Stimulated activated naive CD8-positive, alpha-beta T cell treated with anti-CD3 and anti-CD28 coated beads, Interleukin-15, amount 100 ng/mL, for 72 hours (primary cell): ENCODE measurements around the gene ENTREP3.

Experiments
- ATAC-seq: fragments of 150-1000 bp; cut with Tn5 transposase; 2 replicates; pipeline ENCODE4 v1.10.0; 2021; ENCODE audit warnings: mild to moderate bottlenecking, moderate library complexity
- DNase-seq, 2 donors: peaks; one replicate each; pipeline ENCODE4 v3.0.0; 2021 to 2022
- H3K27ac Mint-ChIP-seq, 2 donors: one replicate each; pipeline ENCODE4 v1.8.0; 2022; ENCODE audit warnings: mild to moderate bottlenecking in 2 of 2, mixed read lengths in 2 of 2, moderate library complexity in 2 of 2
- H3K27me3 Mint-ChIP-seq: one replicate; pipeline ENCODE4 v1.8.0; 2022; ENCODE audit warnings: mixed read lengths
- H3K4me1 Mint-ChIP-seq: one replicate; pipeline ENCODE4 v1.8.0; 2022; ENCODE audit warnings: mild to moderate bottlenecking, mixed read lengths
- H3K4me3 Mint-ChIP-seq, 2 donors: one replicate each; pipeline ENCODE4 v1.8.0; 2022; ENCODE audit warnings: mild to moderate bottlenecking in 2 of 2, mixed read lengths in 2 of 2, moderate library complexity in 1 of 2
- H3K9me3 Mint-ChIP-seq, 2 donors: one replicate each; pipeline ENCODE4 v1.8.0; 2022; ENCODE audit warnings: mixed read lengths in 2 of 2

ENTREP3 gene

GRCh38 chr1:155285631-155286044 is 30.4 kb upstream of the ENTREP3 start:
- DNase-seq, result no peak
- no peak for ATAC-seq
- Mint-ChIP-seq H3K4me1 (no peaks in the 10 kb centered on the region), H3K4me3 (no peak overlapping the region), H3K9me3 (no peaks in the 10 kb centered on the region), H3K27ac (no peak overlapping the region), H3K27me3 (peaks cover 8% of the 10 kb centered on the region)

GRCh38 chr1:155285063-155285462 is 29.8 kb upstream of the ENTREP3 start:
- DNase-seq, result no peak
- no peak for ATAC-seq
- H3K27me3 Mint-ChIP-seq, result peaks cover 3% of the 10 kb centered on the region

GRCh38 chr1:155284476-155284875 is 29.2 kb upstream of the ENTREP3 start:
- DNase-seq (no peak), ATAC-seq (no peak)
- H3K9me3 Mint-ChIP-seq, result no peaks in the 10 kb centered on the region
- H3K4me3 Mint-ChIP-seq, result no peak overlapping the region
- no peaks in the 10 kb centered on the region for H3K4me1 Mint-ChIP-seq
- H3K27me3 Mint-ChIP-seq, result no peaks in the 10 kb centered on the region
- H3K27ac Mint-ChIP-seq, result no peak overlapping the region

More at GRCh38 chr1:155285063-155285462, 29.8 kb upstream of the ENTREP3 start:
- Mint-ChIP-seq H3K4me1 (no peaks in the 10 kb centered on the region), H3K4me3 (no peak overlapping the region), H3K27ac (no peak overlapping the region), H3K9me3 (no peaks in the 10 kb centered on the region)

- Mint-ChIP-seq H3K4me1 (peaks cover 10% of the 10 kb centered on the region), H3K9me3 (no peaks in the 10 kb centered on the region), H3K27me3 (no peaks in the 10 kb centered on the region), H3K4me3 (no peak overlapping the region), H3K27ac (no peak overlapping the region)
- no peak for DNase-seq
- ATAC-seq, result no peak
Measured at GRCh38 chr1:155282488-155283091, 27.3 kb upstream of the ENTREP3 start.

- Mint-ChIP-seq H3K4me1 (peaks cover 29% of the 10 kb centered on the region), H3K27ac (no peak overlapping the region), H3K4me3 (no peak overlapping the region), H3K27me3 (no peaks in the 10 kb centered on the region), H3K9me3 (no peaks in the 10 kb centered on the region)
- no peak for ATAC-seq
- DNase-seq, result no peak
Measured at GRCh38 chr1:155279268-155279667, 24.0 kb upstream of the ENTREP3 start.

DNA sequence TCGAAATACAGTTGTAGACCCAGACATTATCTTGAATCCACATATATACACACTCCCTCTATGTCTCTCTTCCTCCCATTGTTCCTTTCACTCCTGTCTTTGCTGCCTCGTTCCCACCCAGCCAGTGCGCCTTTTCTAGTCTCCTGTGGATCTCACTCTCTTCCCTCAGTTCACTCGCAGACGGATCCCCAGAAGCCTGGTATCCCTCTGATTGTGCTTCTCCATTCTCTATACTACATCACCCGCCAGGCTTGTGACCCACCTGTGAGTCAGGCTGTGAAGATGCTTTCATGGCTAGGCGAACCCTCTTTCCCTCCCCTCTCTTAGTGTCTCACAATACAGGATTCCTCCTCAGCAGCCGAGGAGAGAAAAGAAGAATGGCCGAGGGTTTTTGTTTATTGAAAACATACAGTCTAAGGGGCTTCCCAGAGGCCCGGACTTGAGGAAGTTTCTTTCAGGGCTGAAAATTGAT is 23.4 kb upstream of the ENTREP3 start:
- Mint-ChIP-seq H3K27me3 (no peaks in the 10 kb centered on the region), H3K4me1 (peaks cover 32% of the 10 kb centered on the region), H3K4me3 (peak overlapping the region in 1 of 2 donors; percentile 7), H3K9me3 (no peaks in the 10 kb centered on the region), H3K27ac (no peak overlapping the region)
- no peak for ATAC-seq
- no peak for DNase-seq

GRCh38 chr1:155277902-155278688 is 22.8 kb upstream of the ENTREP3 start:
- Mint-ChIP-seq H3K27me3 (no peaks in the 10 kb centered on the region), H3K9me3 (no peaks in the 10 kb centered on the region), H3K4me3 (peak overlapping the region; percentile 81 to 88), H3K27ac (no peak overlapping the region), H3K4me1 (peaks cover 36% of the 10 kb centered on the region)
- DNase-seq (peak; percentile 63 to 64), ATAC-seq (peak; percentile 42)

GRCh38 chr1:155277070-155277901 is 22.0 kb upstream of the ENTREP3 start, which contains the start of gene HCN3:
HCN3 (plus strand) TSS chr1:155277463; CDS start chr1:155277591, 128 bp downstream.
- H3K4me3 Mint-ChIP-seq, result peak within 1 kb of the TSS; percentile 81 to 88
- peak; percentile 68 for ATAC-seq
- no peaks in the 10 kb centered on the region for H3K9me3 Mint-ChIP-seq
- peaks cover 42% of the 10 kb centered on the region for H3K4me1 Mint-ChIP-seq
- peak; percentile 89 to 92 for DNase-seq
- no peaks in the 10 kb centered on the region for H3K27me3 Mint-ChIP-seq
- peak within 1 kb of the TSS in 1 of 2 donors; percentile 58 for H3K27ac Mint-ChIP-seq

DNA sequence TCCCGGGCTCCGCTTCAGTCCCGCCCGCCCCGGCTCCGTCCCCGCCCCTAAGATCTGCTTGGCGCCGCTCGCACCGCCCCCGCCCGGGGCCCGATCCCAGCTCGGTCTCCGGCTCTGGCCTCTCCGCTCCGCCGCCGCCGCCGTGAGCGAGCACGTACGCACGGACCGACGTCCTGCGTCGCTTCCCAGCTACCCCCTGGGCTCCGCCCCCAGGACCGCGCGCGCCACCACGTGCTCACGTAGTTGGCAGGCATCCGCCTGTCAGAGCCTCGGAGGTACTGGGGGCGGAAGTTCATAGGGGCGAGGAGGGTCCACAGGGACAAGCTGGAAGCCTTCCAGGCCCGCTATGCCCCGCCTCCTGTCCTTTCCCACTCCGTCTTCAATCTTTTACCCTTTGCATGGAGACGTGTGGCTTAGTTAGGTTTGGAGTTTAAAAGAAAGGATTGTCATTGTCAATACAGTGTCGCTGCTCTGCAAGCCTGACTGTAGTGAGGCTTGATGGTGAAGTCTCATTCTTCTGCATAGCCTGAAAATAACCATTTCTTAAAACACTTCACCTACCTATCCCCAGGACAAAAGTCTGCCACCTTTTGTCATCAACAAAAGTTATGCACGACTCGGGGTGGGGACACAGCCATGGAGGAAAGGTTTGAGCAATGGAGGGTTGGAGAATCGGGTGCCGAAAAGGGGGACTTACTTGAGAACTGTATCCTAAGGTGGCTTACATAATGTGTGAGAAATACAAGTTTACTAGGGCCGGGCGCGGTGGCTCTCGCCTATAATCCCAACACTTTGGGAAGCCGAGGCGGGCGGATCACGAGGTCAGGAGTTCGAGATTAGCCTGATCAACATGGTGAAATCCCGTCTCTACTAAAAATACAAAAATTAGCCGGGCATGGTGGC is 18.3 kb upstream of the ENTREP3 start, which contains the start of gene CLK2:
TSS of gene CLK2 (minus strand) at position 162 of the 903 bp plus-strand sequence. CDS start 2,527 bp downstream, outside the sequence.
- H3K4me1 Mint-ChIP-seq, result peaks cover 56% of the 10 kb centered on the region
- H3K4me3 Mint-ChIP-seq, result peak within 1 kb of the TSS; percentile 86 to 92
- H3K9me3 Mint-ChIP-seq, result no peaks in the 10 kb centered on the region
- H3K27me3 Mint-ChIP-seq, result no peaks in the 10 kb centered on the region
- DNase-seq (peak; percentile 94 to 96), ATAC-seq (peak; percentile 94)
- H3K27ac Mint-ChIP-seq, result peak within 1 kb of the TSS; percentile 90

DNA sequence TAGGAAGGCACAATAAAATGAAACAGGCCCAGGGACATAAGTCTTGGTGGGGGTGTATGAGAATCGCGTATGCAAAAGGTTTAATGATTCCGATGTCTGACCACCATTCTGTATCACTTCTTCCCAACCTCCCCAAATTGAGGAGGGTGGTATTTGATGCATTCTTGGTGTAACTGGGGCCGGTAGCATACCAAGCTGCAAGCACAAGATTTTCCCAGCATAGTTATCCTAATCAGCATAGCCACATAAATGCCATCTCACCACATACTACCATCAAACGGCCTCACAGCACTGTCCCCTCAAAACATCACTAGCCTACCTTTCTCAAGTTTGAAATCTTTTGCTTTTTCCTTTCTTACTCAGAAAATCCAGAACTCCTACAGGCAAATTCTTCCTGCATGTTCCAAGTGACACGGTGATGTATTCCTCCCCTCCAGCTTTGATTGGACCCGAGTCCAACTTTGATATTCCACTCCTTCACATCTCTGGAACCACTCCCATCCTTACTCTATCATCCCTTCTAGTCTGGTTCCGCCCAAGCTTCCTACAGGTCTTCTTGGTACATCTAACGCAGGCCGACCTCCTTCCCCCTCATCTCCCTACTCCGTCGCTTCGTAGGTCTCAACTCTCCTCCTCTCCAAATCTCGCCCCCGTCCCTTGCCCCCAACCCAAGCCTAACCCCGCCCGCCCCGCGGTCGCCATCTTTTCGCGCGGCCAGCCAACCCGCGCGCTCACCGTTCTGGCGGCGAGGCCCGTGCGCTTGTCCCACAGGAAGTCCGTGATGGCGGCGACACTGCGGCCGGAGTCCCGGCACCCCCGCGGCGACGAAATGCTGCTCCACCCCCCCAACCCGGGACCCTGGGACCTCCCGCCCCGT is 17.4 kb upstream of the ENTREP3 start:
- Mint-ChIP-seq H3K9me3 (no peaks in the 10 kb centered on the region), H3K27me3 (no peaks in the 10 kb centered on the region), H3K4me1 (peaks cover 49% of the 10 kb centered on the region), H3K4me3 (peak overlapping the region; percentile 86 to 92), H3K27ac (peak overlapping the region; percentile 81 to 90)
- ATAC-seq (peak; percentile 56), DNase-seq (no peak)

DNA sequence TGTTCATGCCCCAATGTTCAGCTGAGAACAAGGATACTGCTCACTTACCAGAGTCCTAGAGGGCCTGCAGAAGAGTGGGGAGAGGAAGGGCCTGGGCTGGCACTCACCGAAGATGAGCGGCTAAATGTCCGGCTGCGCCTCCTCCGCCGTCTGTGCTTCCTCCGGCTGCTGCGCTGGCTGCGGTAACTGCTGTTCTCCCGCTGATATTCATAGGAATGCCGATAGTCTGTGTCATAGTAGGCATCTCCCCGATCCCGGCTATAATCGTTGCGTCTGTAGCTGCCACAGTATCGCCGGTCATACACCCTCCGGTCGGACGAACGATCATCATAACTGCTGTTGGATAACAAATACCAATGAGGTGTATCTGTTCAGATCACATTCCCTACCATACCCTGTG is 14.1 kb upstream of the ENTREP3 start:
- Mint-ChIP-seq H3K4me1 (peaks cover 30% of the 10 kb centered on the region), H3K27me3 (no peaks in the 10 kb centered on the region), H3K9me3 (no peaks in the 10 kb centered on the region), H3K4me3 (no peak overlapping the region), H3K27ac (no peak overlapping the region)
- no peak for ATAC-seq
- no peak for DNase-seq

DNA sequence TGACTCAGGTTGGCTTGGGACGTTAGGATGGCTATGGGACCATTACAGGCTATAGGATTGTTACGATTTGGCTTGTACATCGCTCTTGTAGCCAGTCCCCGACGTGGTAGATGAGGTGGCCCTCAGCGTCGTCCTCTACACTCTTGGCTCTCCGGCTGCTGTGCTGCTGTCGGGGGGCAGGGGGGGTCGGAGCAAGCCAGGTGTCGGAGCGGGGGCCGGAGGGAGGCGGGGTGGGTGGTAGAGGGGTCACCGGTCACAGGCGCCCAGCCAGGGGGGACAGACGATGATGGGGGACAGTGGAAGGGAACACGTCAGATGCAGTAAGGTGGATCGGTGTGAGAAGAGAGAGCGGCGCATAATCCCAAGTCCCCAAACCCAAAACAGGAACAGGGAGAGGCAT is 13.3 kb upstream of the ENTREP3 start:
- Mint-ChIP-seq H3K27me3 (no peaks in the 10 kb centered on the region), H3K4me1 (peaks cover 26% of the 10 kb centered on the region), H3K27ac (no peak overlapping the region), H3K4me3 (no peak overlapping the region), H3K9me3 (no peaks in the 10 kb centered on the region)
- DNase-seq (no peak), ATAC-seq (no peak)

DNA sequence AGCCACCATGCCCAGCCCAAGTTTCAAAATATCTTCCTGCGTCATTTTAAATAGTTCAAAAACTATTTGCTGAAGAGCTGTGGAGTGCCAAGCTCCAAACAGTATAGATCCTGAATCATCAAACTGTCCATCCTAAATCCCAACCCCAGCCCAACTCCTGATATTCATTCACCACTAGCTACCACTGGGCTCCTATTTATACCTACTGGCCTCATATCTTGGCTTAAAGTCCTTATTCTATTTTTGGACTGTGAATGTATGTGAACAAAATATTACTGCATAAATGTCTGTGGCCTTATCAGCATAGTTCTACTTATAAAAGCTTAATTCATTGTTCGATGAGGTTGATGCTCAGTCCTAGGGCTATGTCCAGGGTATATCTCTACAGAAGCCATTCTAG is 12.1 kb upstream of the ENTREP3 start:
- ATAC-seq (no peak), DNase-seq (no peak)
- no peak overlapping the region for H3K4me3 Mint-ChIP-seq
- H3K9me3 Mint-ChIP-seq, result no peaks in the 10 kb centered on the region
- H3K27ac Mint-ChIP-seq, result no peak overlapping the region
- H3K4me1 Mint-ChIP-seq, result peaks cover 28% of the 10 kb centered on the region
- H3K27me3 Mint-ChIP-seq, result no peaks in the 10 kb centered on the region

DNA sequence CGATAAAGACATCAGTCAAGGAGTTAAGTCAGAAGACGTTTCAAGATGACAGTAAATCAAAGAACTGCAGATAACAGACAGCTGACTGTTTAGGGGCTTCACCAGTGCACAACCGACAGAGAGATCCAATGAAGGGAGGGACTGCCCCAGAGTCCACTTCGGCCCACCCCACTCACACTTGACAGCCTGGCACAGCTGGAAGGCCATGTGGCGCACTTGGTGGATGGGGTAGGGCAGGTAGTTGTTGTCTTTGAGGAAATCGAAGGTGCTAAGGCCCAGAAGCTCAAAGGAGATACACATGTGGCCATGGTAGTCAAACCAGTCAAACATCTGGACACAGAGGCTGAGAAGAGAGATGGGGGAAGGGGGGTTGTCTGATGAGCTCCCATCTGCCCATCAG is 11.3 kb upstream of the ENTREP3 start:
- DNase-seq (no peak), ATAC-seq (no peak)
- Mint-ChIP-seq H3K9me3 (no peaks in the 10 kb centered on the region), H3K27ac (no peak overlapping the region), H3K4me3 (no peak overlapping the region), H3K27me3 (no peaks in the 10 kb centered on the region), H3K4me1 (peaks cover 30% of the 10 kb centered on the region)
